HG02678 (cell line): Measurements from ENCODE around the gene PER2.
"Not testable (repeated sequence)": the region's sequence is repeated elsewhere in the genome, so short reads cannot be mapped to it uniquely, and the experiment has no call there.

Source experiments
- ATAC-seq: cut with Tn5 transposase; IDR thresholded peaks from one replicate; pipeline ENCODE4 v1.9.1; 2021; ENCODE audit warnings: mild to moderate bottlenecking, moderate library complexity; ENCODE audit not compliant: unreplicated experiment

The PER2 gene

GRCh38 chr2:238288650-238289573 is 502 bp upstream of the PER2 start:
- peak; percentile 89 for ATAC-seq

DNA sequence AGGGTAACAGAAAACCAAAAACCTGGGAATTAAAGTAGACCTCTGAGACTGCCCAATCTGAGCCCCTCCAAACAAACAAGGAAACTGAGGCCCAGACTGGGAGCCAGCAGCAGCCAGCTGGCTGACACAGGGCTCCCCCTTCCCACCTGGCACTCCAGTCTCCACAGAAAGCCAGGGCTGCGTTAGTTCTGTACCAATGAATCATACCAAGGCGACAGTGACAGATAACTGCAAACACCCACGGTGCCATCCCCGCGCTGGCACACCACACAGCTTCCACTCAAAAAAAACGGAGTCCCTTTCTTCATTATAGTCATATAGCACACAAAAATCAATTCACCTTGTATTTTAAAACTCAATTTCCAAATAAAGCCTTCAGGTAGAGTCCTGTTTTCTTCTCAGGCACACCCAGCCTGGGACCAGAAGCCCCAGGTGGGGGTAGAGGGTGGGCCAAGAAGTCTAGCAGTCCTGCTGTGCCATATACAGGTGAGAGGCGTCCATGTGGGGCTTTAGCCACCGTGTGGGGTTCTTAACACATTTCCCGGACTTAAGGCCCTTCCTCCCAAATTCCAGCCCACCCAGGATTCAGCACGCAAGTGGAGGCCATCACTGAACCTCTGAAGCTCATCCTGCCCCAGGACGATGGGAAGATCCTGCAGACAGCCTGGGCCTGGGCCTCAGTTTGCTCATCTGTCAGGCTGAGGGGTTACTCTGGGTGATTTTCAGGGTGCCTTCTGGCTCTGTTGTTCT is 1.2 kb downstream of the PER2 start:
- no peak for ATAC-seq

GRCh38 chr2:238286551-238286950 is 1.9 kb downstream of the PER2 start:
- no peak for ATAC-seq

- no peak for ATAC-seq
Measured at GRCh38 chr2:238286095-238286494, 2.3 kb downstream of the PER2 start.

DNA sequence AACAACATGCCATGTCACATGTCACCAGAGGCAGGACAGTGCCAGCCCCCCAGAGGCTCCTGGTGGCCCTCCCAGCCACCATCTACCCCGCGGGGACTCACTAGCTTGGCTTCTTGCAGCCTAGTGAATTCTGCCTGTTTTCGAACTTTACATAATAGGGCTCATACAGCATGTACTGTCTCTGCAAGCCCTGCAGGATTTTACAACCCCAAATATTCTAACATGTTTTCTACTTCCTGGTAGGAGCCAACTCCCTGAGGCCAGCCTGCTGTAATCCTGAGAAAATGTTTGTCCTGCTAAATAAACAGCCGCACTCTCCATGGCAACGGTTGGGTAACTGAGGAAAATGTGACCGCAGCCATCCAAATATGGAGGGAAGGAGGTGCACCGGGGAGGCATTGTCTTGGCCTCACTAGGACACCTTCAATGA is 2.7 kb downstream of the PER2 start:
- ATAC-seq, result no peak

- ATAC-seq, result no peak
Measured at GRCh38 chr2:238284802-238285515, 3.5 kb downstream of the PER2 start.

- ATAC-seq, result no peak
Measured at GRCh38 chr2:238282861-238283738, 5.3 kb downstream of the PER2 start.

DNA sequence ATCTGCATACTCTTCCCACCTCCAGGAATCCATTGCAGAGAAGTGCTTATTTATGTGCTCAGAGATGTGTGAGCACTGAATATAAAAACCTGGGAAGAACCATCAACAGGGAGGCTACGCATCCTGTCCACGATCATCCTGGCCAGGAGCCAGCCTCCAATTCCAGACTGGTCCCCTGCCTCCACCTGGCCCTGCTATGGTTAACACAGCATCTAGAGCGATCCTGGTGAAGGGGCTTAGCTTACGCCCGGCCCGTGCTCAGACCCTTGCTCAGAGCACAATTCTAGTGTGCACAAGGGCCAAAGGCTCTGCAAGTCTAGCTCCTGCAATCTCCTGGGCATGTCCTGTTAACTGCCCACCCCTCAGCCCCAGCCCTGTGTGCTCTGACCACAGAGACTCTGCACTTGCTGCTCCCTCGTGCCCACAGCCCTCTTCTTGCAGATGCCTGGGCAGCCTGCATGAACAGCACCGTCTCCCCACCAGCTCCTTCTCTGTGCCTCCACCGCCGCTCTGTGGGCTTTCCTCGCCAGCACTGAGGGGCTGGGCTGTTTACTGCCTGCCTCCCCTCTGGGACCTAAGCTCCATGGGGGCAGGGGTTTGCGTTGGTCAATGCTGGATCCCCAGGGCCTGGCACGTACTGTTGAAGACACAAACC is 6.5 kb downstream of the PER2 start:
- no peak for ATAC-seq

- no peak for ATAC-seq
Measured at GRCh38 chr2:238280083-238280825, 8.2 kb downstream of the PER2 start.

DNA sequence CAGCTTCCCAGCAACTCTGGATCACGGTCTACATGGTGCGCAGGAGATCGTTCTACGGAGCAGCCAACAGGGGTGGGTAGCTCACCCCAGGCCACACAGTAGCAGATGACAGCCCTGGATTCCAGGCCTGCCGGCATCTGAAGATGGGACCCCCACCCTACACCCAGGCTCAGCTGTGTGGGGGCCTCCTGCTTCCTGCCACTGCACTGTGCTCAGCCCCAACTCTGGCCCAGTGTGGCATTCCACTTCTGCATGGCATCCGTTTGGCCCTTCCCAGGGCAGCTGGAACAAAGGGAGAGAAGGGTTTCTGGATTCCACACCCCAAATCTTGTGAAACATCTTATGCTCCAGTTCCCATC is 9.1 kb downstream of the PER2 start:
- no peak for ATAC-seq

- no peak for ATAC-seq
Measured at GRCh38 chr2:238278626-238279323, 9.6 kb downstream of the PER2 start.

DNA sequence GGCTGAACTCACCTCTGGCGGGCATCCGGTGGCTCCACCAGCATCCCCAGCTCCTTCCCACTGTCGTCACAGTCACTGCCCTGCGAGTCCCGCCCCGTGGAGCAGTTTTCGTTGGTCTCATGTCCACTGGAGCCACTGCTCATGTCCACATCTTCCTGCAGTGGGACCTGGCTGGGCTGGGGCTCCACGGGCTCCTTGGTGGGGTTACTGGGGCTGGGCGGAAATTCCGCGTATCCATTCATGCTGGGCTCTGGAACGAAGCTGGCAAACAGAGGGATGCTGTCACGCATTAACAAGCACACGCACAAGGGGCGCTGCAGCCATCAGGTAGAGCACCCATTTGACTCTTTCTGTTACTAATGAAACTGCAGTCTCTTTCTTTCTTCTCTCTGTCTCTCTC is 10.7 kb downstream of the PER2 start:
- no peak for ATAC-seq

GRCh38 chr2:238274152-238274865 is 14.1 kb downstream of the PER2 start:
- no peak for ATAC-seq

- not testable (repeated sequence) for ATAC-seq
Measured at GRCh38 chr2:238273433-238273832, 15.0 kb downstream of the PER2 start.

DNA sequence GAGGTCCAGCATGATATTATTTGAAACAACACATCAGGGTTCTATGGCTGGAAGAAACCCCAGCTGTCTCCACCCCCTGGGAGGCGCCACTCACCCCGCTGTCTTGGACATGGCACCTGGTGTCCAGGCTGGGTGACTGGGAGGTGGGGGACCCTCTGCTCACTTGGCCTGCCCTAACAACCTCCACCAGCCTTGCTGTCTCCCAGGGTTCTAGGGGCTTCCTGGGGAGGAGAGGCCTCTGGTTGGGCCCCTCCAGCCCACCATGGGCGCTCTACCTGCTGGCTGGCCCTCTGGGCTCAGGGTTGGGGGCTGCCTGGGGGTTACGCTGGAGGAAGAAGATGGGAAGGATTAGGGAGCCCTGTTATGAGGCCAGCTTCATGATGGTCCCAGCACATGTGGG is 16.3 kb downstream of the PER2 start:
- ATAC-seq, result no peak

DNA sequence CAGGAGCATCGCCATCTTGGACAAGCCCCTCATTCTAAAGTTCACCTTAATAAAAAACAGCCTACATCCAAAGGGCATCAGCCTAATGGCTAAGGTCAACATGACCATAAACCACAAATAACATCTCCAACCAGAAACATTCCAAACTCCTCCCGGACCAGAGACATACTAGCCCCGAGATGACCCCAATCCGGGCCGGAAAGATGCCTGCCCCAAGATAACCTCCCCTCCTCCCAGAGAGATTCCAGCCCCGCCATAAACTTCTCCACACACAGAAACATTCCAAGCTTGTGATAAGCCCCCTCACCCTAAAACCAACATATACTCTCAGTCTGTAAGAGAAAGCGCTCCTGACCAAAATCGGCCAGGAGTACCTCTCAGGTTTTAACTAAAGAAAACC is 16.7 kb downstream of the PER2 start:
- ATAC-seq, result not testable (repeated sequence)

DNA sequence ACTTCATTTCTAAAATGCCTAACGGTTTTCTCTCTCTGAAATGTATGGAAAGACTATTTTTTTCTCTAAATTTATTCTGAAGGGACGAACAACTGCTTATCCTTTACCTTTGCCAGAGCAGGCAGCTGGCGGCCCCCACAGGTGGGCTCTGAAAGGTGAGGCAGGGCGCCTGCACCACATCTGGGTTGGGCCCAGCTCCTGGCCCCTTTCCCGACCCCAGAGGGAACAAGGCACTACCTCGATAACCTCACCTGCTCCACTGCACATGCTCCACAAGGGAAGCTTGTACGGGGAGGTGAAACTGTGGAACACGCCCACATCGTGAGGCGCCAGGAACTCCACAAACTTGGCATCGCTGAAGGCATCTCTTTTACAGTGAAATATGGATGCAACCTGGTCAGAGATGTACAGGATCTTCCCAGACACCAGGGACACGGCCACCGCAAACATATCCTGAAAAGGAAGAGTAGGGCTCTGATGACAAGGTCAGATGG is 17.3 kb downstream of the PER2 start:
- no peak for ATAC-seq

DNA sequence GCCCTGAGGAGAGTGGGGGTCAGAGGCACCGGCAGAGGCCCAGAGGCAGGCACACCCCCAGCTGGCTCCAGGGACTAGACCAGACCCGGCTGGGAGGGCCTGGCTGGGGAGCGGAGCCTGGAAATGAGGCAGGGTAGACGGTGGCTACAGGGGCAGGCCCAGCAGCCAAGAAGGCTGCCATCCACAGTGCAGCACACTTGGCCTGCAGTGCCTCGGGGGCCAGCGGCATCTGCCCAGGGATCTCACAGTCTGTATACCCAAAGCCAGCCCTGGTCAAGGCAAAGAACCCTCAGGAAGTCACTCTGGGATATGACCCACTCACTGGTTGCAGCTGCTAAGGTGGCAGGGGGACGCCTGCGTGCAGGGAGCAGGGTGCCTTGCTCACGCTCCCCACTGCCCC is 17.8 kb downstream of the PER2 start:
- no peak for ATAC-seq
